ENCODE results near the gene ANO1. TPM values are rescaled to one million over a fixed set of nuclear protein-coding genes. Genes with fewer than 3 reads are reported as not detected.

Gene ANO1
- total and polyA plus RNA-seq, 12 donors = 0.67 to 6.7 (median 2.2) TPM

- Histone ChIP-seq H3K4me1 (replicated peaks in 1 of 2) (no peaks in the 10 kb centered on the region), H3K36me3 (replicated peaks in 1 of 2) (no peaks in the 10 kb centered on the region), H3K9me3 (replicated peaks in 1 of 3) (no peaks in the 10 kb centered on the region), H3K4me3 (no peak overlapping the region), H3K27ac (no peak overlapping the region), H3K27me3 (no peaks in the 10 kb centered on the region)
- TF ChIP-seq POLR2A (IDR thresholded peaks at IDR 0.05) (no peak), CTCF (IDR thresholded peaks at IDR 0.05) (no peak)
- DNase-seq = no peak
- intact Hi-C loops (cut with DNase I) = loop anchor here in 1 of 2 donors (5.0 kb wide), 2 partner anchors 271 to 506 kb away; no protein-coding TSS in a partner anchor
- WGBS, 4 donors = 55 to 80% (median 73%) methylated on average over 10 to 15 of the region's 15 CpGs
Measured at GRCh38 chr11:70192666-70193410, 114.7 kb downstream of the ANO1 start.

DNA sequence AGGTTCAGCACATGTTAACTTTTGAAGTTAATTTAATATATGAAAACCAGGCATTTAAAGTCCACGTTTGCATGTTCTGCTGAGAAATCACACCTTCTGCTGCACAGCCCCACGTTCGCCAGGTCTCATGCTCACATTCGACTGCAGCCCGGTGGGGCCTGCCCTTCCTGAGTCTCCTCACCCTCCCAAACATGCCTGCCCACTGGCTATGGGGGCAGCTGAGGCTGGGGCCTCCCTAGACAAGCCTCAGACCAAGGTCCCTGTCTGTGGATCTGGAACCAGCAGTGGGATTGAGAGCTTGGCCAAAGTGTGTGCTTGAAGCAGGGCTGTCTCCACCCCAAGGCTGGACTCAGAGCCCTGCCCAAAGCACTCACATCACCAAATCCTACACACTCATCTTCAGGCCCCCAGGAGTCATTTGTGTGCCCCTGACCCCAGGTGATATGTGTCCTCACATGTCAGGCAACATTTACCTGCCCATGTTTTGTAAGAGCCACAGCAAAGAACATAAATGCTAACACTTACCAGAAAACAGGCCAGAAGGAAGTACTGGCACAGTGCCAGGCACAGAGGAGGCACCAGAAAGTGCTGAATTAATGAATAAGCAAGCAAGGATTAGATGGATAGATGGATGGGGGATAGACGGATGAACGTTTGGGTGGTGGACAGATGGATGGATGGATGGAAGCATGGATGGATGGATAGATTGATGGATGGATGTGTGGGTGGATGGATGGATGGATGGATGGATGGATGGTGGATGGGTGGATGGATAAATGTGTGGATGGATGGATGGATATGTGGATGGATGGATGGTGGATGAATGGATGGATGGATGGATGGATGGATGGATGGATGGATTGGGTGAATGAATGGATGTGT lies 115.5 kb downstream of the ANO1 start:
- Histone ChIP-seq H3K27me3 (no peaks in the 10 kb centered on the region), H3K4me3 (no peak overlapping the region), H3K27ac (no peak overlapping the region), H3K9me3 (replicated peaks in 1 of 3) (no peaks in the 10 kb centered on the region), H3K36me3 (replicated peaks in 1 of 2) (no peaks in the 10 kb centered on the region), H3K4me1 (replicated peaks in 1 of 2) (no peaks in the 10 kb centered on the region)
- intact Hi-C loops (cut with DNase I) = loop anchor here in 1 of 2 donors (5.0 kb wide), 2 partner anchors 271 to 506 kb away; no protein-coding TSS in a partner anchor
- WGBS, 4 donors = 71 to 84% (median 74%) methylated on average over 7 of the region's 7 CpGs
- no peak for DNase-seq
- TF ChIP-seq POLR2A (IDR thresholded peaks at IDR 0.05) (no peak), CTCF (IDR thresholded peaks at IDR 0.05) (no peak)

DNA sequence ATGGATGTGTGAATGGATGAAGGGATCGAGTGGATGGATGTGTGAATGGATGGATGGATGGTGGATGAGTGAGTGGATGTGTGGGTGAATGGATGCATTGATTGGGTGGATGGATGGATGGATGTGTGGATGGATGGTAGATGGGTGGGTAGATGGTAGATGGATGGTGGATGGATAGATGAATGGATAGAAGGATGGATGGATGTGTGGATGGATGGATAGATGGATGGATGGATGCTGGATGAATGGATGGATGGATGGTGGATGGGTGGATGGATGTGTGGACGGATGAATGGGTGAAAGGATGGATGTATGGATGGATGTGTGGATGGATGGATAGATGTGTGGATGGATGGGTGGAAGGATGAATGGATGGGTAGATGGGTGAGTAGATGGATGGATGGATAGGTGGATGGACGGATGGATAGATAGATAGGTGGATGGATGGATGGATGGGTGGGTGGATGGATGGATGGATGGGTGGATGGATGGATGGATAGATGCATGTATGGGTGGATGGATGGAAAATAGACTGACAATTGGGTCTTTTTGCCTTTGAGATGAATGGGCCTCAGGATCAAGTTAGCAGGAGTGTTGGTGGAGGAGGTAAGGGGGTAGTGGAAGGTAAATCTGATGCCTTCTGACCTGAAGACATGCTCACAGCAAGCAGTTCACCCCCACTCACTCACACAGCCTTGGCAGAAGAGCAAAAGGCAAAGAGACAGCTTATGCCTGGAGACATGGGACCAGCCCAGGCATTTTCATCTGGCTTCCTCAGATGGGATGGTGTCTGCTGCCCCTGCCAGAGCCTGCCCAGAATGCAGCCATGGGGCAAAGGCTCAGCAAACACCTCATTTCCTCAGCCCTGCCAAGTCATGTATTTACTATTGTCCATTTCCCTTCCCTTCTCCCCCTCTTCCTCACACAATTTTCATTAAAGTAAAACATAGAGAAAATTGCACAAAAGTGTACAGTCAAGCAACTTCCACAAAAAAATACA lies 117.0 kb downstream of the ANO1 start:
- Histone ChIP-seq H3K27me3 (no peaks in the 10 kb centered on the region), H3K9me3 (replicated peaks in 1 of 3) (no peaks in the 10 kb centered on the region), H3K27ac (no peak overlapping the region), H3K4me3 (no peak overlapping the region), H3K4me1 (replicated peaks in 1 of 2) (no peaks in the 10 kb centered on the region), H3K36me3 (replicated peaks in 1 of 2) (no peaks in the 10 kb centered on the region)
- no peak for DNase-seq
- 57 to 79% (median 73%) methylated on average over 3 of the region's 3 CpGs for WGBS, 4 donors
- TF ChIP-seq CTCF (IDR thresholded peaks at IDR 0.05) (no peak), POLR2A (IDR thresholded peaks at IDR 0.05) (no peak)
- intact Hi-C loops (cut with DNase I) = loop anchor here in 1 of 2 donors (5.0 kb wide), 2 partner anchors 273 to 508 kb away; no protein-coding TSS in a partner anchor
